Small intestine (tissue), 7 donors: Measurements from ENCODE around the gene CD37. TPM values are rescaled to one million over a fixed set of nuclear protein-coding genes. Genes with fewer than 3 reads are reported as not detected.
A peak's percentile ranks its signal among the peaks of the same experiment; 100 is the strongest.

Experiments used
- DNase-seq, 2 donors: peaks; one replicate each; pipeline versions ENCODE4 v3.0.0 to v3.0.0-alpha.2; 2013
- FAIRE-seq: peaks from 2 replicates; lab custom pipeline; 2012; peaks lifted over from hg19 to GRCh38; lab: Jason Lieb, UNC
- H3K27ac ChIP-seq, 3 donors: one replicate each; pipeline ENCODE4 v1.5.1; 2013; ENCODE audit warnings: low read length in 2 of 3, mild to moderate bottlenecking in 2 of 3, control low read depth in 1 of 3, inconsistent platforms in 1 of 3, low read depth in 1 of 3, moderate library complexity in 1 of 3
- H3K27me3 ChIP-seq, 3 donors: one replicate each; pipeline ENCODE4 v1.6.1; 2013; ENCODE audit warnings: low read length in 3 of 3, inconsistent platforms in 1 of 3; ENCODE audit not compliant: control insufficient read depth in 3 of 3, insufficient read depth in 3 of 3
- H3K36me3 ChIP-seq, 3 donors: one replicate each; pipeline ENCODE4 v1.6.1; 2013; ENCODE audit warnings: low read length in 3 of 3, inconsistent platforms in 1 of 3, low read depth in 1 of 3, mild to moderate bottlenecking in 1 of 3, moderate library complexity in 1 of 3; ENCODE audit not compliant: control insufficient read depth in 3 of 3, insufficient read depth in 2 of 3
- H3K4me1 ChIP-seq, 3 donors: one replicate each; pipeline ENCODE4 v1.6.1; 2013; ENCODE audit warnings: low read length in 2 of 3, inconsistent platforms in 1 of 3, low read depth in 1 of 3, mild to moderate bottlenecking in 1 of 3, moderate library complexity in 1 of 3; ENCODE audit not compliant: control insufficient read depth in 3 of 3, insufficient read depth in 2 of 3
- H3K4me3 ChIP-seq, 3 donors: one replicate each; pipeline ENCODE4 v1.5.1; 2013; ENCODE audit warnings: low read length in 3 of 3, control low read depth in 1 of 3, inconsistent platforms in 1 of 3, low read depth in 1 of 3, mild to moderate bottlenecking in 1 of 3, moderate library complexity in 1 of 3
- H3K9me3 ChIP-seq, 2 donors: one replicate each; pipeline ENCODE4 v1.6.1; 2013; ENCODE audit warnings: low read depth in 1 of 2, low read length in 1 of 2; ENCODE audit not compliant: control insufficient read depth in 2 of 2, insufficient read depth in 1 of 2
- WGBS, 3 donors: extraction: QIAGEN DNeasy Blood & Tissue Kit; methylation state at CpG; one replicate each; pipeline ENCODE4 v1.1.7; 2013; 5-methylcytosine and 5-hydroxymethylcytosine counted together
- polyA plus RNA-seq, 4 donors: library from polyadenylated mRNA; stranded (reverse) in 3 of 4; unstranded in 1 of 4; fragments of 200-250 nt in 3 of 4; fragments of 120-200 nt in 1 of 4; gene quantifications; one replicate each; pipeline versions ENCODE4 v1.2.1 to v1.2.3, GENCODE V29; 2013
- donor health status: healthy with polysubstance abuse.
- donor health status: control.
- donor health status: control.
- donor health status: Bipolar disorder and iron deficiency.
- donor health status: healthy.

Gene CD37
- polyA plus RNA-seq, 4 donors, result 2.7 to 11.6 (median 6.9) TPM

GRCh38 chr19:49361438-49362047 is 26.3 kb downstream of the CD37 start:
- peaks cover 0 to 5% of the 10 kb centered on the region in 2 donors for H3K9me3 ChIP-seq
- peaks cover 0 to 10% (median 0%) of the 10 kb centered on the region in 3 donors for H3K36me3 ChIP-seq
- H3K4me1 ChIP-seq, result peaks cover 0 to 8% (median 2%) of the 10 kb centered on the region in 3 donors
- FAIRE-seq (no peak), DNase-seq (peak; percentile 47 to 71)
- H3K27ac ChIP-seq, result peak overlapping the region; percentile 47 to 92 (median 74)
- H3K27me3 ChIP-seq, result peaks cover 0 to 49% (median 0%) of the 10 kb centered on the region in 3 donors
- WGBS, 3 donors, result 4% methylated on average over 21 to 27 of the region's 27 CpGs
- peak overlapping the region; percentile 31 to 89 (median 40) for H3K4me3 ChIP-seq

DNA sequence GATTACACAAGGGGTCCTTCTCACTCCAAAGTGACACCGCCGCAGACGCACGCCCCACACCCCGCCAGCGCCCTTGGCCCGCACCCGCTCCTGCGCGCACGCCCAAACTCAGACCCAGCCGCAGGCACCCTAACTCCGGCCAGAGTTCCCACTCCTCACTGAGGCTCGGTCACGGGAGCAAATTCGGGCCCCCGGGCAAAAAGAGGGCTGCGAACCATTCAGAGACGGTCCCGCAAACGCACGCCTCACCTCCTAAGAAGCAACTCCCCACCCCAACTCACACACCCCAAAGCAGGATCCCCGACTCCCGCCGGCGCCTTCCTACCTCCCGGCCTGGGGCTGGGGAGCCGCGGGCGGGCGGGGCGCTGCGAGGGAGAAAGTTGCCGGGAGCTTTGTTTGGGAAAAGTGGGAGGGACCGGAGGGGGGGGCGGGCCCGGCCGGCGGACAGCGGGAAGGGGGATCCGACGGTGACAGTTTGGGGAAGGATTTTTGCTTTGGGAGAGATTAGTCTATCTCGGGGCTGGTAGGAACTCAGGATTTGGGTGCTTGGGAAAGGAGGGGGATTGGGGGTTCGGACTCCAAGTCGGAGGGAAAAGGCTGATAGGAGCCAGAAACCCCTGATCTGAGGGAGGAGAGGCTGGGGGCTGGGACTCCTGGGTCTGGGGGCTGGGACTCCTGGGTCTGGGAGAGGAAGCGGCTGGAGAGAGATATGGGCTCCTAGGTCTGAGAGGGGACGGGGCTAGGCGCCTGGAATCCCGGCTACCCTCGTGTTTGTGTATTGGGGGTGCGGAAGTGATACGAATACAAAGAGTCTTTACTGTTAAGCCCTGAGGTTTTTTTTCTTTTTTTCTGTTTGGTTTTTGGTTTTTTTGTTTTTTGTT is 27.1 kb downstream of the CD37 start, which contains the start of gene TEAD2:
TEAD2 (minus strand) TSS at position 369 of the 881 bp plus-strand sequence. CDS start 2,341 bp downstream, outside the sequence.
- H3K4me1 ChIP-seq, result peaks cover 0 to 8% (median 2%) of the 10 kb centered on the region in 3 donors
- DNase-seq, result peak; percentile 32 to 53
- H3K9me3 ChIP-seq, result peaks cover 0 to 5% of the 10 kb centered on the region in 2 donors
- peaks cover 0 to 49% (median 0%) of the 10 kb centered on the region in 3 donors for H3K27me3 ChIP-seq
- FAIRE-seq, result no peak
- peak within 1 kb of the TSS; percentile 47 to 92 (median 76) for H3K27ac ChIP-seq
- WGBS, 3 donors, result 1 to 2% (median 1%) methylated on average over 51 to 52 of the region's 52 CpGs
- peak within 1 kb of the TSS; percentile 31 to 89 (median 40) for H3K4me3 ChIP-seq
- H3K36me3 ChIP-seq, result peaks cover 0 to 7% (median 0%) of the 10 kb centered on the region in 3 donors

- Histone ChIP-seq H3K4me1 (peaks cover 0 to 8% (median 2%) of the 10 kb centered on the region in 3 donors), H3K9me3 (peaks cover 0 to 5% of the 10 kb centered on the region in 2 donors), H3K36me3 (peaks cover 0 to 5% (median 0%) of the 10 kb centered on the region in 3 donors), H3K27me3 (peaks cover 0 to 49% (median 0%) of the 10 kb centered on the region in 3 donors), H3K27ac (peak overlapping the region in 2 of 3 donors; percentile 76 to 92), H3K4me3 (peak overlapping the region in 1 of 3 donors; percentile 89)
- WGBS, 3 donors, result 1% methylated on average over 14 of the region's 14 CpGs
- FAIRE-seq (no peak), DNase-seq (no peak)
Observed at GRCh38 chr19:49362929-49363267, 27.7 kb downstream of the CD37 start.

DNA sequence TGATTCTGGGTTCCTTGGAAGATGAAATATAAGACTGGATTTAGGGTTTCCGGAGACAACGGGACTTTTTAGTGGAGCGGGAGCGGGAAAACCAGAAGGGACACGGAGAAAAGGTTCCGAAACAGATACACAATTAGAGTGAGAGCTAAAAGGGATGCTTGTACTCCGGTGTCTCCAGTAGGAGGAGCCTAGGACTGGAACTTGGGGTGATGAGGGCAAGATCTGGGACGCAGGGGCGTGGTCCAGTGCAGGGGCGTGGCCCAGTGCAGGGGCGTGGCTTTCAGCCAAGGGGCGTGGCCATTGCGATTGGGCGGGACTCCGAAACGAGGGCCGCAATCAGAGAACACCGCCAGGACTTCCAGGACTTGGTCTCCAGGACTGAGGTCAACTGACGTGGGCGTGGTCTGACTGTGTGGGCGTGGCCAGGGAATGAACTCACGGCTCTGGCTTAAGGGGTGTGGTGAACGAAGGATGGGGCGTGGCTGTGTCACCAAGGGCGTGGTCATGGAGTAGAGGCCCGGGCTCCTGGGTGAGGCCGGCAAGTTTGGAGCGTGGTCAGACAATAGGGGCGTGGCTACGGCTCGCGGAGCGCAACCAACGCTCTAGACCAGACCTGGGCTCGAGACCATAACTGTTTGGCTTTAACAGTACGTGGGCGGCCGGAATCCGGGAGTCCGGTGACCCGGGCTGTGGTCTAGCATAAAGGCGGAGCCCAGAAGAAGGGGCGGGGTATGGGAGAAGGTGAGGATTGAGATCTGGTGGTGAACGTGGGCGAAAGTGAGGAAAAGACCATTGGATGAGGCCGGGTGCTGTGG is 28.3 kb downstream of the CD37 start, which contains the start of gene DKKL1:
DKKL1 (plus strand) TSS at position 610 of the 815 bp plus-strand sequence; CDS start at position 732, 122 bp downstream.
- DNase-seq, result peak; percentile 79 to 96
- Histone ChIP-seq H3K9me3 (peaks cover 0 to 5% of the 10 kb centered on the region in 2 donors), H3K4me3 (peak within 1 kb of the TSS in 1 of 3 donors; percentile 89), H3K27ac (peak within 1 kb of the TSS in 2 of 3 donors; percentile 76 to 92), H3K36me3 (peaks cover 0 to 3% (median 0%) of the 10 kb centered on the region in 3 donors), H3K4me1 (peaks cover 0 to 8% (median 2%) of the 10 kb centered on the region in 3 donors), H3K27me3 (peaks cover 0 to 49% (median 0%) of the 10 kb centered on the region in 3 donors)
- WGBS, 3 donors, result 2 to 4% (median 2%) methylated on average over 42 to 46 of the region's 46 CpGs
- no peak for FAIRE-seq

- Histone ChIP-seq H3K9me3 (peaks cover 0 to 11% of the 10 kb centered on the region in 2 donors), H3K36me3 (peaks cover 0 to under 1% (median 0%) of the 10 kb centered on the region in 3 donors), H3K4me1 (peaks cover 0 to 8% (median 2%) of the 10 kb centered on the region in 3 donors), H3K27ac (peak overlapping the region in 2 of 3 donors; percentile 22 to 92), H3K27me3 (peaks cover 0 to 49% (median 0%) of the 10 kb centered on the region in 3 donors), H3K4me3 (peak overlapping the region in 1 of 3 donors; percentile 6)
- no peak for DNase-seq
- FAIRE-seq, result no peak
- 66 to 73% (median 71%) methylated on average over 24 to 27 of the region's 27 CpGs for WGBS, 3 donors
Observed at GRCh38 chr19:49364083-49364737, 29.0 kb downstream of the CD37 start.

GRCh38 chr19:49366110-49366509 is 30.9 kb downstream of the CD37 start:
- peaks cover 0 to 23% of the 10 kb centered on the region in 2 donors for H3K9me3 ChIP-seq
- H3K4me1 ChIP-seq, result peaks cover 0 to 8% (median 2%) of the 10 kb centered on the region in 3 donors
- H3K36me3 ChIP-seq, result no peaks in the 10 kb centered on the region
- FAIRE-seq, result no peak
- DNase-seq, result no peak
- no peak overlapping the region for H3K27ac ChIP-seq
- H3K27me3 ChIP-seq, result peaks cover 0 to 39% (median 0%) of the 10 kb centered on the region in 3 donors
- H3K4me3 ChIP-seq, result no peak overlapping the region

DNA sequence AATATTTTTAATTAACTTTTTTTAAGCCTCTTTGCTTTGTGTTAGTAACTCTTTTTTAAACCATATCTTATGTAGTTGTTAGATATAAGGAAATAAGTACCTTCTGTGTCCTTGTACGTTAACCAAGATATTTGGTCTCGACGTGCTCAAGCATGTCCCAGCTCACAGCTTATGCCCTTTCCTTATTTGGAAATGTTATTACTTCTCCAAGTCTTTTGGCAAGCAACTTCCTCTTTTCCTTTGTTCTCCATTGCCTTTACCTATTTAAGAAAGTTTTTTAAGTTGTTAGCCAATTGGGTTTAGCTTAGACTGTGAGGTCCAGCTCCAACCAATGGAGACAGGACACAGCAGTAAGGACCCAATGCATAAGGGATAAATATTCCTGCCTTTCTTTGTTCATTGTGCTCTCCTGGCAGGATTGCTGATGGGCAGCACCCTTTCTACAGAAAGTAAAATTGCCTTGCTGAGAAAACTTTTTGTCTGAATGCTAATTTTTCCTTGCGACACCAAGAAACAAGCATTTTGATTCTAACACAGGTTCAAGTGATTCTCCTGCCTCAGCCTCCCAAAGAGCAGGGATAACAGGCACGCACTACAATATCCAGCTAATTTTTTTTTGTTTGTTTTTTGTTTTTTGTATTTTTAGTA is 33.6 kb downstream of the CD37 start:
- whole genome bisulfite sequencing, 3 donors, result 75 to 90% (median 83%) methylated on average over 5 of the region's 5 CpGs
- FAIRE-seq, result no peak
- H3K27me3 ChIP-seq, result peaks cover 0 to 13% (median 0%) of the 10 kb centered on the region in 3 donors

More for the DNA sequence above, 33.6 kb downstream of the CD37 start:
- no peak overlapping the region for H3K27ac ChIP-seq
- peaks cover 0 to 1% (median 0%) of the 10 kb centered on the region in 3 donors for H3K4me1 ChIP-seq
- no peaks in the 10 kb centered on the region for H3K36me3 ChIP-seq
- no peak for DNase-seq
- no peak overlapping the region for H3K4me3 ChIP-seq
- peaks cover 0 to 18% of the 10 kb centered on the region in 2 donors for H3K9me3 ChIP-seq
